A673 (cell line): ENCODE measurements around the gene RGP1. TPM values are rescaled to one million over a fixed set of nuclear protein-coding genes. Genes with fewer than 3 reads are reported as not detected.

Experiments
- BruUV-seq: library from RNA; stranded (reverse); fragments of 400-500 nt; replicated peaks from 2 replicates; lab custom pipeline; 2021; lab: Mats Ljungman, UMichigan
- CTCF ChIA-PET: fragments of 300-600 bp; sonication (Branson Sonifier 250); formaldehyde crosslinking; loops from one replicate; lab custom pipeline; 2022; ENCODE audit warnings: antibody characterized with exemption; lab: Charles Lee
- POLR2A ChIA-PET: fragments of 300-600 bp; sonication (Branson Sonifier 250); formaldehyde crosslinking; loops from one replicate; lab custom pipeline; 2022; ENCODE audit warnings: antibody characterized with exemption; ENCODE audit not compliant: low non-redundant PET; lab: Charles Lee
- DNase-seq: peaks from one replicate; pipeline ENCODE4 v3.0.0-alpha.2; 2015; ENCODE audit warnings: low spot score
- H3K27ac ChIP-seq: fragments of 200-600 bp; sonication (generic); 2 replicates; pipeline ENCODE4 v1.5.1; 2016; ENCODE audit warnings: mixed run types, low read depth, mild to moderate bottlenecking, mixed read lengths, antibody characterized with exemption, low read length; ENCODE audit not compliant: poor library complexity, severe bottlenecking
- H3K27me3 ChIP-seq: fragments of 200-600 bp; sonication (generic); replicated peaks from 2 replicates; pipeline ENCODE4 v1.6.1; 2017; ENCODE audit warnings: mixed run types, low read depth, mild to moderate bottlenecking, mixed read lengths, antibody characterized with exemption, low read length; ENCODE audit not compliant: insufficient read depth, poor library complexity
- H3K36me3 ChIP-seq: fragments of 200-600 bp; sonication (generic); 2 replicates; pipeline ENCODE4 v1.6.1; 2016; ENCODE audit warnings: mixed run types, mild to moderate bottlenecking, mixed read lengths, antibody characterized with exemption, low read length; ENCODE audit not compliant: insufficient read depth, poor library complexity, severe bottlenecking
- H3K4me1 ChIP-seq: fragments of 200-600 bp; sonication (generic); 2 replicates; pipeline ENCODE4 v1.6.1; 2017; ENCODE audit warnings: mixed run types, mild to moderate bottlenecking, mixed read lengths, antibody characterized with exemption, low read length; ENCODE audit not compliant: insufficient read depth, poor library complexity, severe bottlenecking
- H3K4me3 ChIP-seq: fragments of 200-600 bp; sonication (generic); 2 replicates; pipeline ENCODE4 v1.5.1; 2016; ENCODE audit warnings: low read depth, mixed run types, mild to moderate bottlenecking, mixed read lengths, low read length; ENCODE audit not compliant: poor library complexity, severe bottlenecking
- H3K9me3 ChIP-seq: fragments of 200-600 bp; sonication (generic); 2 replicates; pipeline ENCODE4 v1.6.1; 2016; ENCODE audit warnings: mixed run types, low read depth, mild to moderate bottlenecking, mixed read lengths, antibody characterized with exemption, low read length; ENCODE audit not compliant: poor library complexity, severe bottlenecking
- CTCF ChIP-seq: fragments of 300-800, 200-600 bp; sonication (generic); conservative IDR thresholded peaks from 2 replicates; pipeline ENCODE4 v1.5.1; 2017; ENCODE audit warnings: low read depth, mild to moderate bottlenecking, antibody characterized with exemption, low read length, moderate library complexity, mixed read lengths
- EZH2 ChIP-seq: fragments of 200-600 bp; sonication (generic); IDR thresholded peaks from 2 replicates; pipeline ENCODE4 v1.6.1; 2017; ENCODE audit warnings: borderline replicate concordance, low read depth, mild to moderate bottlenecking, mixed read lengths, antibody characterized with exemption, low read length; ENCODE audit not compliant: poor library complexity, severe bottlenecking
- intact Hi-C: fragments of 100-400 bp; cut with micrococcal nuclease; formaldehyde crosslinking; loops from one replicate; pipeline ENCODE4 v1.10.0; 2022; ENCODE audit not compliant: unreplicated experiment
- total RNA-seq: library from RNA; stranded (reverse); gene quantifications from 2 replicates; pipeline ENCODE4 v1.2.3, GENCODE V29; 2021

RGP1 gene
- total RNA-seq, 1 experiment from 2014 or later, result 21.9 TPM

DNA sequence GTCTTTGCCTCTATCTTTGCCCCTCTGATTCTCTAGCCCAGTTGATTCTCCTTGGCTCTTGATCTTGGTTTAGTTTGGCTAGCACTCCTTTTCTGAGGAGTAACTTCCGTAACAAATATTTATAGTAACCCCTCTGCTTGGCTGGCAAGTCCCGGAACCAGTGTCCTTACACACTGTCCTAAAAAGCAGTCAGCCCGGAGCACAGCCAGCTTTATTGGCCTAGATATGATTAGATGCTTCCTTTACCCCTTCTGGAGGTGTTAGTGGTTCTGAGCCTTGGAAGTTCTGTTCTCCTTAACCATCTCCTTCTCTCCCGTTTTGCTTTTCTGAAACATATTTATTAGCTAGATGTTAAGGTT lies 22.0 kb downstream of the RGP1 start:
- TF ChIP-seq EZH2, result no peak
- TF ChIP-seq CTCF, result no peak
- H3K4me3 ChIP-seq, result no peak overlapping the region
- no peak for DNase-seq
- no TSS peak for BruUV-seq
- H3K27me3 ChIP-seq, result no peaks in the 10 kb centered on the region
- no peak overlapping the region for H3K27ac ChIP-seq
- intact Hi-C loops, result no loop called here
- peaks cover 10% of the 10 kb centered on the region for H3K4me1 ChIP-seq
- CTCF ChIA-PET, result interaction anchor here (2.0 kb wide), 1 partner anchor 19 kb away, joined by 8 read pairs; no protein-coding TSS in a partner anchor
- no peaks in the 10 kb centered on the region for H3K9me3 ChIP-seq
- H3K36me3 ChIP-seq, result no peaks in the 10 kb centered on the region
- POLR2A ChIA-PET, result no interaction called here

GRCh38 chr9:35771534-35771933 lies 22.4 kb downstream of the RGP1 start:
- no peak overlapping the region for H3K27ac ChIP-seq
- BruUV-seq, result no TSS peak
- H3K27me3 ChIP-seq, result no peaks in the 10 kb centered on the region
- peaks cover 10% of the 10 kb centered on the region for H3K4me1 ChIP-seq
- intact Hi-C loops, result no loop called here
- peak; percentile 14 for DNase-seq
- no peaks in the 10 kb centered on the region for H3K9me3 ChIP-seq
- H3K36me3 ChIP-seq, result no peaks in the 10 kb centered on the region
- TF ChIP-seq EZH2, result no peak
- no peak for TF ChIP-seq CTCF
- CTCF ChIA-PET, result interaction anchor here (2.0 kb wide), 1 partner anchor 19 kb away, joined by 8 read pairs; no protein-coding TSS in a partner anchor
- POLR2A ChIA-PET, result no interaction called here
- no peak overlapping the region for H3K4me3 ChIP-seq

GRCh38 chr9:35771943-35772342 lies 22.9 kb downstream of the RGP1 start:
- CTCF ChIA-PET, result interaction anchor here (2.0 kb wide), 1 partner anchor 18 kb away, joined by 8 read pairs; no protein-coding TSS in a partner anchor
- Histone ChIP-seq H3K36me3 (no peaks in the 10 kb centered on the region), H3K9me3 (no peaks in the 10 kb centered on the region), H3K4me3 (no peak overlapping the region), H3K27ac (no peak overlapping the region), H3K27me3 (no peaks in the 10 kb centered on the region), H3K4me1 (peaks cover 10% of the 10 kb centered on the region)
- intact Hi-C loops, result no loop called here
- DNase-seq, result no peak
- TF ChIP-seq CTCF (no peak), EZH2 (no peak)
- no TSS peak for BruUV-seq
- POLR2A ChIA-PET, result no interaction called here
